ENCODE measurements around the gene ZBTB45.

- TF ChIP-seq CTCF (IDR thresholded peaks at IDR 0.05) (no peak), POLR2A (IDR thresholded peaks at IDR 0.05) (no peak)
Observed at GRCh38 chr19:58529405-58529804, 9.8 kb upstream of the ZBTB45 start.

Data from lower leg skin (tissue), 3 donors.